DND-41 (cell line): Measurements from ENCODE around the gene TNFRSF19.

Source experiments
- ATAC-seq: fragments of 200-7000 bp; cut with Tn5 transposase; 3 replicates; pipeline ENCODE4 v1.9.1; 2021; ENCODE audit warnings: low read depth; ENCODE audit not compliant: insufficient read depth
- DNase-seq: peaks from one replicate; pipeline ENCODE4 v3.0.0-alpha.2; 2020
- H2AFZ ChIP-seq: 2 replicates; pipeline ENCODE4 v1.6.0; 2012; ENCODE audit warnings: low read depth, low read length
- H3K27ac ChIP-seq: 2 replicates; pipeline ENCODE4 v1.5.1; 2012; ENCODE audit warnings: low read length, inconsistent platforms
- H3K27me3 ChIP-seq: fragments of 200-600 bp; sonication (generic); 2 replicates; pipeline ENCODE4 v1.6.0; 2012; ENCODE audit warnings: low read length, mild to moderate bottlenecking, inconsistent platforms; ENCODE audit not compliant: insufficient read depth, poor library complexity
- H3K36me3 ChIP-seq: 2 replicates; pipeline ENCODE4 v1.5.1; 2012; ENCODE audit warnings: low read length, inconsistent platforms; ENCODE audit not compliant: insufficient read depth
- H3K4me1 ChIP-seq: 2 replicates; pipeline ENCODE4 v1.5.1; 2012; ENCODE audit warnings: mild to moderate bottlenecking, low read length; ENCODE audit not compliant: insufficient read depth
- H3K4me2 ChIP-seq: 2 replicates; pipeline ENCODE4 v1.6.0; 2012; ENCODE audit warnings: mild to moderate bottlenecking, moderate library complexity, low read length, inconsistent platforms; ENCODE audit not compliant: insufficient read depth
- H3K4me3 ChIP-seq, 2 experiments: fragments of 200-600 bp in 1 of 2; shearing (Covaris generic) in 1 of 2; 2 replicates each; pipeline ENCODE4 v1.5.1; 2012 to 2016; ENCODE audit warnings: inconsistent platforms in 2 of 2, low read length in 2 of 2, mild to moderate bottlenecking in 2 of 2, low read depth in 1 of 2, moderate library complexity in 1 of 2
- H3K79me2 ChIP-seq: 2 replicates; pipeline ENCODE4 v1.6.0; 2012; ENCODE audit warnings: low read length, inconsistent platforms; ENCODE audit not compliant: insufficient read depth
- H3K9ac ChIP-seq: 2 replicates; pipeline ENCODE4 v1.6.0; 2012; ENCODE audit warnings: low read depth, mild to moderate bottlenecking, inconsistent platforms, low read length, moderate library complexity
- H3K9me3 ChIP-seq: 2 replicates; pipeline ENCODE4 v1.5.1; 2012; ENCODE audit warnings: low read length, moderate library complexity, mild to moderate bottlenecking, inconsistent platforms; ENCODE audit not compliant: insufficient read depth, severe bottlenecking
- H4K20me1 ChIP-seq: 2 replicates; pipeline ENCODE4 v1.6.0; 2012; ENCODE audit warnings: low read length; ENCODE audit not compliant: insufficient read depth
- CTCF ChIP-seq: IDR thresholded peaks from 2 replicates; pipeline ENCODE4 v1.5.1; 2012; ENCODE audit warnings: borderline replicate concordance, low read length, moderate library complexity, mild to moderate bottlenecking; ENCODE audit not compliant: poor library complexity, severe bottlenecking; ENCODE audit errors: extremely low read depth
- EZH2 ChIP-seq: IDR thresholded peaks from 3 replicates; pipeline ENCODE4 v1.6.1; 2012; ENCODE audit warnings: borderline replicate concordance, low read depth, mild to moderate bottlenecking, moderate library complexity, low read length, inconsistent platforms; ENCODE audit not compliant: severe bottlenecking

TNFRSF19 gene

GRCh38 chr13:23550163-23550562 lies 20.0 kb upstream of the TNFRSF19 start:
- H3K36me3 ChIP-seq = no peaks in the 10 kb centered on the region
- DNase-seq (no peak), ATAC-seq (no peak)
- H3K4me3 ChIP-seq = no peak overlapping the region
- TF ChIP-seq CTCF (no peak), EZH2 (no peak)
- no peak overlapping the region for H3K9ac ChIP-seq
- H3K4me1 ChIP-seq = no peaks in the 10 kb centered on the region
- H3K4me2 ChIP-seq = no peak overlapping the region
- H3K9me3 ChIP-seq = no peaks in the 10 kb centered on the region
- no peak overlapping the region for H2AFZ ChIP-seq
- H3K27me3 ChIP-seq = no peaks in the 10 kb centered on the region
- H3K27ac ChIP-seq = no peak overlapping the region
- no peaks in the 10 kb centered on the region for H3K79me2 ChIP-seq
- no peaks in the 10 kb centered on the region for H4K20me1 ChIP-seq

GRCh38 chr13:23551213-23552008 lies 18.8 kb upstream of the TNFRSF19 start:
- Histone ChIP-seq H3K36me3 (no peaks in the 10 kb centered on the region), H3K79me2 (no peaks in the 10 kb centered on the region), H3K9me3 (no peaks in the 10 kb centered on the region), H3K27ac (no peak overlapping the region), H3K9ac (no peak overlapping the region), H3K4me3 (no peak overlapping the region), H3K4me2 (no peak overlapping the region), H2AFZ (no peak overlapping the region), H3K4me1 (no peaks in the 10 kb centered on the region), H3K27me3 (no peaks in the 10 kb centered on the region), H4K20me1 (no peaks in the 10 kb centered on the region)
- no peak for TF ChIP-seq EZH2
- TF ChIP-seq CTCF = no peak
- DNase-seq (no peak), ATAC-seq (no peak)

DNA sequence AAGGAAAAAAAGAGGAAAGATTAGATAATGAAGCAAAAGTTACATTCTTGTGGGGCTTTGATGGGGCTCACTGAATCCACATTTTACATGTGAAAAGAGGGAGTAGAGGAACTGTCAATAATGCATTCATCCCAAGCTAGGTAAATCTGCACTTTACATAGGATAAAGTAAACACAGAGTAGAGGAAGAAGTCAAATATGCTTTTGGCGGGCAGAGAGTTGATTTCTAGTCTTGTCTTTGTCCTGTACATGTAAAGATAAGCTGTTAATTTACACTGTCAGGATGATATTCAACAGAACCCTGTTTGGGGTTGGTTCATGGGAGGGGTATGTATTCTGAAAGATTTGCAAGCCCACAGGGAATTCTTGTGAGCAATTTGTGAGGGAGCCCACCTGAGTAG lies 18.0 kb upstream of the TNFRSF19 start:
- Histone ChIP-seq H3K9me3 (no peaks in the 10 kb centered on the region), H3K9ac (no peak overlapping the region), H3K4me3 (no peak overlapping the region), H3K27me3 (no peaks in the 10 kb centered on the region), H3K79me2 (no peaks in the 10 kb centered on the region), H3K4me1 (no peaks in the 10 kb centered on the region), H3K4me2 (no peak overlapping the region), H4K20me1 (no peaks in the 10 kb centered on the region), H2AFZ (no peak overlapping the region), H3K36me3 (no peaks in the 10 kb centered on the region), H3K27ac (no peak overlapping the region)
- TF ChIP-seq CTCF (no peak), EZH2 (no peak)
- DNase-seq (no peak), ATAC-seq (no peak)
